H1 (cell line): Measurements from ENCODE around the gene RNF41. TPM values are rescaled to one million over a fixed set of nuclear protein-coding genes. Genes with fewer than 3 reads are reported as not detected.

Experiments used
- CTCF ChIA-PET: fragments of 300-600 bp; sonication (Branson Sonifier 250); formaldehyde crosslinking; loops from one replicate; lab custom pipeline; 2021; ENCODE audit not compliant: partially characterized antibody; lab: Charles Lee
- POLR2A ChIA-PET: fragments of 300-600 bp; sonication (Branson Sonifier 250); formaldehyde crosslinking; loops from one replicate; lab custom pipeline; 2021; ENCODE audit warnings: inconsistent platforms; ENCODE audit not compliant: partially characterized antibody; lab: Charles Lee
- DNase-seq, 2 experiments: peaks; one replicate each; pipeline versions ENCODE4 v3.0.0 to v3.0.0-alpha.2; 2010 to 2022; ENCODE audit warnings: low spot score in 2 of 2, low read depth in 1 of 2, mixed read lengths in 1 of 2
- FAIRE-seq: peaks from 2 replicates; lab custom pipeline; 2011; peaks lifted over from hg19 to GRCh38; lab: Jason Lieb, UNC
- H2AFZ ChIP-seq: 2 replicates; pipeline ENCODE4 v1.8.1; 2012; ENCODE audit warnings: low read length, inconsistent platforms
- H2AK5ac ChIP-seq: 2 replicates; pipeline ENCODE4 v1.6.1; 2013; ENCODE audit warnings: low read depth, low read length
- H2BK120ac ChIP-seq: replicated peaks from 2 replicates; pipeline ENCODE3; 2013; ENCODE audit warnings: low read depth, low read length, inconsistent platforms
- H2BK12ac ChIP-seq: 2 replicates; pipeline ENCODE4 v1.6.1; 2013; ENCODE audit warnings: low read depth, low read length
- H2BK15ac ChIP-seq: 2 replicates; pipeline ENCODE4 v1.6.1; 2013; ENCODE audit warnings: low read length
- H2BK20ac ChIP-seq: 2 replicates; pipeline ENCODE4 v1.6.1; 2013; ENCODE audit warnings: low read length
- H2BK5ac ChIP-seq: 2 replicates; pipeline ENCODE4 v1.6.1; 2013; ENCODE audit warnings: low read depth, low read length
- H3K14ac ChIP-seq: 2 replicates; pipeline ENCODE4 v1.6.1; 2013; ENCODE audit warnings: inconsistent platforms; ENCODE audit not compliant: insufficient read length
- H3K18ac ChIP-seq: 2 replicates; pipeline ENCODE4 v1.6.1; 2013; ENCODE audit warnings: low read length; ENCODE audit errors: extremely low read depth
- H3K23ac ChIP-seq: 2 replicates; pipeline ENCODE4 v1.6.1; 2013; ENCODE audit warnings: inconsistent platforms; ENCODE audit not compliant: insufficient read length
- H3K23me2 ChIP-seq: 2 replicates; pipeline ENCODE4 v1.6.1; 2013; ENCODE audit warnings: low read depth, low read length
- H3K27ac ChIP-seq: 2 replicates; pipeline ENCODE4 v1.6.1; 2011; ENCODE audit warnings: low read depth, low read length, inconsistent platforms
- H3K27me3 ChIP-seq, 4 experiments: replicated peaks in 1 of 4; 1 replicate in 1 of 4; 2 replicates in 3 of 4; pipeline versions ENCODE4 v1.6.1 to v1.8.1; 2011 to 2013; ENCODE audit warnings: low read length in 3 of 4, mild to moderate bottlenecking in 3 of 4, inconsistent platforms in 2 of 4, mixed read lengths in 2 of 4, moderate library complexity in 1 of 4; ENCODE audit not compliant: control insufficient read depth in 3 of 4, insufficient read depth in 3 of 4; ENCODE audit errors: extremely low read depth in 1 of 4
- H3K36me3 ChIP-seq, 4 experiments: 2 replicates each; pipeline versions ENCODE4 v1.6.1 to v1.8.1; 2011 to 2013; ENCODE audit warnings: mild to moderate bottlenecking in 4 of 4, low read length in 3 of 4, moderate library complexity in 2 of 4, control low read depth in 1 of 4, inconsistent platforms in 1 of 4; ENCODE audit not compliant: insufficient read depth in 4 of 4, control insufficient read depth in 2 of 4
- H3K4ac ChIP-seq: replicated peaks from 2 replicates; pipeline ENCODE3; 2013; ENCODE audit warnings: low read length, low read depth, mixed read lengths, inconsistent platforms; ENCODE audit not compliant: insufficient read length
- H3K4me1 ChIP-seq, 4 experiments: replicated peaks in 1 of 4; 1 replicate in 1 of 4; 2 replicates in 3 of 4; pipeline versions ENCODE4 v1.6.1 to v1.8.1; 2011 to 2013; ENCODE audit warnings: low read length in 3 of 4, inconsistent platforms in 2 of 4, mixed read lengths in 1 of 4; ENCODE audit not compliant: insufficient read depth in 4 of 4, control insufficient read depth in 3 of 4
- H3K4me2 ChIP-seq, 2 experiments: 2 replicates each; pipeline versions ENCODE4 v1.6.1 to v1.8.1; 2011 to 2013; ENCODE audit warnings: low read depth in 2 of 2, low read length in 2 of 2, control low read depth in 1 of 2, inconsistent platforms in 1 of 2, mild to moderate bottlenecking in 1 of 2; ENCODE audit not compliant: insufficient read depth in 1 of 2
- H3K4me3 ChIP-seq, 4 experiments: fragments of 200-600, 300-600 bp in 1 of 4; sonication (generic), shearing (Covaris generic), sonication (Bioruptor Twin) in 1 of 4; 2 replicates each; pipeline versions ENCODE4 v1.5.1 to v1.8.1; 2011 to 2016; ENCODE audit warnings: low read length in 4 of 4, low read depth in 3 of 4, control low read depth in 2 of 4, inconsistent platforms in 2 of 4, mild to moderate bottlenecking in 2 of 4, mixed read lengths in 1 of 4, moderate library complexity in 1 of 4; ENCODE audit not compliant: insufficient read depth in 2 of 4; ENCODE audit errors: extremely low read depth in 1 of 4
- H3K56ac ChIP-seq: replicated peaks from 2 replicates; pipeline ENCODE3; 2013; ENCODE audit warnings: low read depth, mild to moderate bottlenecking, mixed read lengths, low read length, inconsistent platforms; ENCODE audit not compliant: insufficient read length
- H3K79me1 ChIP-seq: 2 replicates; pipeline ENCODE4 v1.6.1; 2013; ENCODE audit warnings: low read depth, low read length, control low read depth
- H3K79me2 ChIP-seq, 2 experiments: 2 replicates each; pipeline versions ENCODE4 v1.6.1 to v1.8.1; 2012 to 2013; ENCODE audit warnings: low read length in 2 of 2, mild to moderate bottlenecking in 2 of 2, inconsistent platforms in 1 of 2; ENCODE audit not compliant: insufficient read depth in 2 of 2, control insufficient read depth in 1 of 2
- H3K9ac ChIP-seq, 4 experiments: replicated peaks in 1 of 4; 1 replicate in 1 of 4; 2 replicates in 3 of 4; pipeline versions ENCODE4 v1.6.1 to v1.8.1; 2011 to 2013; ENCODE audit warnings: low read depth in 3 of 4, low read length in 3 of 4, control low read depth in 2 of 4, mild to moderate bottlenecking in 2 of 4, moderate library complexity in 2 of 4, inconsistent platforms in 1 of 4; ENCODE audit errors: extremely low read depth in 1 of 4
- H3K9me3 ChIP-seq, 2 experiments: 2 replicates each; pipeline versions ENCODE4 v1.6.1 to v1.8.1; 2012 to 2013; ENCODE audit warnings: mild to moderate bottlenecking in 2 of 2, moderate library complexity in 2 of 2, control low read depth in 1 of 2, inconsistent platforms in 1 of 2, low read depth in 1 of 2, low read length in 1 of 2, mixed read lengths in 1 of 2; ENCODE audit not compliant: insufficient read depth in 2 of 2
- H4K20me1 ChIP-seq, 2 experiments: replicated peaks in 1 of 2; 2 replicates each; pipeline versions ENCODE3 to v1.8.1; 2011 to 2013; ENCODE audit warnings: inconsistent platforms in 2 of 2, low read length in 2 of 2, mild to moderate bottlenecking in 1 of 2; ENCODE audit not compliant: insufficient read depth in 2 of 2, control insufficient read depth in 1 of 2
- H4K5ac ChIP-seq: 2 replicates; pipeline ENCODE4 v1.6.1; 2013; ENCODE audit warnings: low read length, low read depth, mixed read lengths, inconsistent platforms; ENCODE audit not compliant: insufficient read length
- H4K8ac ChIP-seq: 2 replicates; pipeline ENCODE4 v1.8.0; 2013; ENCODE audit warnings: mild to moderate bottlenecking, moderate library complexity, low read length, inconsistent platforms; ENCODE audit not compliant: insufficient read depth; ENCODE audit errors: extremely low read depth
- H4K91ac ChIP-seq: replicated peaks from 2 replicates; pipeline ENCODE3; 2013; ENCODE audit warnings: low read length, mixed read lengths, inconsistent platforms; ENCODE audit not compliant: insufficient read length
- ASH2L ChIP-seq: fragments of 200-600, 300-600 bp; sonication (generic); IDR thresholded peaks from one replicate; pipeline ENCODE4 v1.7.1; 2017; ENCODE audit warnings: low read length
- POLR2AphosphoS5 ChIP-seq: IDR thresholded peaks from 2 replicates; pipeline ENCODE4 v1.6.1; 2011; ENCODE audit warnings: low read depth, low read length
- RNF2 ChIP-seq: fragments of 200-900, 300-1000 bp; sonication (generic); IDR thresholded peaks from 2 replicates; pipeline ENCODE4 v1.7.1; 2016; ENCODE audit warnings: borderline replicate concordance, low read depth, mild to moderate bottlenecking, antibody characterized with exemption, low read length; ENCODE audit not compliant: poor library complexity, severe bottlenecking; ENCODE audit errors: missing control alignments
- WGBS, 2 experiments: shearing (Covaris generic) in 1 of 2; methylation state at CpG; one replicate each; pipeline versions ENCODE4 v1.1.6 to v1.1.7; 2013 to 2015; ENCODE audit warnings: low lambda C conversion rate in 2 of 2, mixed read lengths in 2 of 2, inconsistent platforms in 1 of 2, low coverage in 1 of 2, missing lambda C conversion rate in 1 of 2; ENCODE audit not compliant: insufficient replicate concordance in 2 of 2, insufficient coverage in 1 of 2, insufficient read length in 1 of 2; ENCODE audit errors: extremely low coverage in 1 of 2, missing lambda C conversion rate in 1 of 2; 5-methylcytosine and 5-hydroxymethylcytosine counted together
- polyA plus RNA-seq, 7 experiments: library from polyadenylated mRNA; depleted of rRNA in 3 of 7; stranded (reverse) in 5 of 7; unstranded in 2 of 7; fragments of >200 nt in 5 of 7; fragments of 200-250 nt in 2 of 7; gene quantifications; 1 replicate in 5 of 7; 2 replicates in 1 of 7; 4 replicates in 1 of 7; pipeline versions ENCODE4 v1.2.1 to v1.2.3, GENCODE V29; 2011 to 2013; ENCODE audit warnings: missing spikeins in 2 of 7, mixed read lengths in 2 of 7
- total RNA-seq: library from RNA; stranded (reverse); fragmentation: NEBNext Ultra II Directional; extraction: Animal tissue kit (Norgen Biotek cat#: 25700); gene quantifications from 2 replicates; pipeline ENCODE4 v1.2.1, GENCODE V29; 2021

Gene RNF41
- total and polyA plus RNA-seq, 2 of the 8 experiments (the other 6 are each of a cell fraction or from before 2014, with no cell fraction given) = 55.5 to 98.6 TPM

GRCh38 chr12:56161690-56162351 is 59.9 kb downstream of the RNF41 start:
- POLR2A ChIA-PET = interaction anchor here (0.7 to 15.6 kb wide), 21 partner anchors 8 to 197 kb away, joined by 3 to 656 read pairs (median 4); partner anchors contain the start of genes CNPY2, ERBB3, PA2G4 and RNF41
- DNase-seq = no peak

More at GRCh38 chr12:56161690-56162351, 59.9 kb downstream of the RNF41 start:
- CTCF ChIA-PET = interaction anchor here (0.9 to 6.8 kb wide), 12 partner anchors 10 to 1020 kb away, joined by 3 to 47 read pairs (median 5); partner anchors contain the start of genes ESYT1, MYL6B, RNF41 and SMARCC2
- Histone ChIP-seq H3K23ac (no peak overlapping the region), H3K36me3 (peaks cover 30 to 71% (median 54%) of the 10 kb centered on the region in 4 experiments), H4K5ac (no peak overlapping the region), H2BK15ac (no peak overlapping the region), H3K79me2 (peaks cover 3 to 25% of the 10 kb centered on the region in 2 experiments), H3K27ac (no peak overlapping the region), H2BK12ac (no peak overlapping the region), H3K14ac (no peak overlapping the region), H3K27me3 (no peaks in the 10 kb centered on the region), H3K79me1 (peaks cover 3% of the 10 kb centered on the region; the same call in 1 of the 2 replicates), H4K91ac (no peak overlapping the region), H2BK5ac (no peak overlapping the region; the same call in 1 of the 2 replicates), H3K18ac (no peak overlapping the region), H3K56ac (no peak overlapping the region), H2BK20ac (no peak overlapping the region), H3K9ac (no peak overlapping the region), H3K4me3 (no peak overlapping the region), H2AFZ (no peak overlapping the region), H3K23me2 (peaks cover 19% of the 10 kb centered on the region), H3K4me2 (peak overlapping the region in 1 of 2 experiments; percentile 77; a peak in 1 of 4 replicates), H4K8ac (peak overlapping the region; percentile 46), H2BK120ac (no peak overlapping the region), H3K4ac (no peak overlapping the region), H3K4me1 (peaks cover 3 to 33% (median 20%) of the 10 kb centered on the region in 4 experiments), H3K9me3 (no peaks in the 10 kb centered on the region), H2AK5ac (no peak overlapping the region), H4K20me1 (peaks cover 11 to 23% of the 10 kb centered on the region in 2 experiments)
- TF ChIP-seq ASH2L (peak; percentile 3), RNF2 (no peak), POLR2AphosphoS5 (peak; percentile 24)
- WGBS, 2 experiments = 92% methylated on average over 10 of the region's 10 CpGs; no CpG with 5 or more reads in 1 of the 2 experiments
- FAIRE-seq = no peak
